Activated CD4-positive, alpha-beta T cell treated with anti-CD3 and anti-CD28 coated beads, Interleukin-2, Interleukin-6, amounts not matched to agents 100 ng/mL and 50 ng/mL, durations not matched to agents 16 hours and 8 hours (primary cell): ENCODE data around the gene HOXD9.
A peak's percentile ranks its signal among the peaks of the same experiment; 100 is the strongest.

Experiments used
- DNase-seq: peaks from one replicate; pipeline ENCODE4 v3.0.0-alpha.2; 2020

The HOXD9 gene

DNA sequence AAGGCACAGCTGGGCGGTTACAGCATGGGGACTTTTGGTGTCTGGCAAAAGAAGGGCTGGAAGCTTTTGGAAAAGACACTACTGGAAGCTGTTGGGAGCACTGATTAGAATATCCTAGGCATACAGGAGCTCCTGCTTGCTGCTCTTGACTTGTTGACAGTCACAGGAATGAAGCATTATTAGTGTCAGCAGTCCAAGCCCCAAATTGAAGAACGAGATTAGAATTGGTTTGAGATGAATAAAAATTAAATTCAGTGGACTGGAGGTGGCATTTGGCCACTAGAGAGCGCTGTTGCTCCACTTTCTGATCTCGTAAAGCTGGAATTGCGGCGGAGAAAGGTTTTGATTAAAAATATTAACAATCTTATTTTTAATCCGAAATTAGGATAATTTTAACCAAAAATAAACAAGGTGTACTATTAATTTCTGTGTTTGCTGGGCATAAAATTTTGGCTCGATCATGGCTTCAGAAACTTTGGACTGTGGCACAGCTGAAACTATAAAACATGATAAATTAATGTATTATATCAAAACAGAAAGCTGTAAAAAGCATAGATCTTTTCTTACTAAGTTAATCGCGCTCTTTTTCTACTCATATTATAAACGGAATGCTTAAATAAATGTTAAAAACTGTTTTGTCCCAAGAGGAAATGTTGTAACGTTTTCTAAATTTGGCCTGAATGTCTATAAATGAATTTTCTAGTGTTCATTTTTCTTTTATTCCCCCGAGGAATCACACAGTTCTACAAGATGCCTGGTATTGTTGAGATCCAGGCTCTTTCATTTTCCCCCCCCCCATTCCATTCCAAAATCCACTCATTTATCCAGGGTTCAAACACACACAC lies 4.6 kb downstream of the HOXD9 start:
- peak; percentile 56 for DNase-seq

DNA sequence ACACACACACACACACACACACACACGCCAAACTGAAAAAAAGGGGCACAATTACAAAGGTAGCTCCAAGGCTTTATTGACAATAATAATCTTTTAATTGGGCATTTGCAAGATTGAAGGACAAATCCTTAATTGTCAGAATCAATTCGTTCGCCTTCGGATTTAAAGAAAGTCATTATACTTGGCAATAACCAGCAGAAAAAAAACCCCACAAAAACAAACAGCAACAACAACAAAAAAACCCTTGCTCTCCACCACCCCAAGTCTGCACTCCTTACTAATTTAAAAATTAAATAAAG lies 5.2 kb downstream of the HOXD9 start:
- DNase-seq, result no peak

DNA sequence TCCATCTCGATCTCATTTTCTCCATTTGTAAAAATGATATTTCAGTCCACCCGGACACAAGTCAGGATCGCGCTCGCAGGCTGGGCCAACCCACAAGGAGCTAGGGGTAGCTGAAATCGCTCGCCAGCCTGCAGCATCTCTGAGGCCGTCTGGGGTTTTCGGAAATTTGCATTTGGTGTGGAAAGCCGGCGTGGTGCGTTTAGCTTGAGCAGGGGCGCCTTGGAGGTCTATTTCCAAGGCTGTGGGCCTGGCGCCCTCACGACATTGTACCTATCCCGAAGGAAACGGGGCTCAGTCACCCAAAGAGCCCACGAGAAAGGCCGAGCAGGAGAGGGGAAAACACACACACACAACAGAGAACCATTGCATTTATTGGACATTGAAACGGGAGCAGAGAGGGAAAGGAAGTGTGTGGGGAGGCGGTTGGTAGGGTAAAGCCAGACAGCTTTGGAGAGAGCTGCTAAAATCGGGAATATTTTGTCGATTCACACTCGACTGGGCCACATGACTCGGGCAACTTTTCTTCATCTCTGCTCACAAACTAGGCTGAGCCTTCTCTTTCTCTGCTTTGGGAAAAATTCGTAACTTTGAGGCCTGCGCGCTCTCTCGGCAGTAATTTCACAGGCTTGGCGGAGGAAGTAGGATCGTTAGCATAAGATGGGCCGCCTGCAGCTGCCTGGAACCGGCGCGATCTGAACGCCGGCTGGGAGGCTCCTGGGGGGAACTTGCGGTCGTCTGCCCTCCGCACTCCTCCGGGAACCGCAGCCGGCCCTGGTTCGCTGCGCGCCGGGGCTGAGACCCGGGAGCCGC lies 5.9 kb downstream of the HOXD9 start:
- DNase-seq, result no peak

DNA sequence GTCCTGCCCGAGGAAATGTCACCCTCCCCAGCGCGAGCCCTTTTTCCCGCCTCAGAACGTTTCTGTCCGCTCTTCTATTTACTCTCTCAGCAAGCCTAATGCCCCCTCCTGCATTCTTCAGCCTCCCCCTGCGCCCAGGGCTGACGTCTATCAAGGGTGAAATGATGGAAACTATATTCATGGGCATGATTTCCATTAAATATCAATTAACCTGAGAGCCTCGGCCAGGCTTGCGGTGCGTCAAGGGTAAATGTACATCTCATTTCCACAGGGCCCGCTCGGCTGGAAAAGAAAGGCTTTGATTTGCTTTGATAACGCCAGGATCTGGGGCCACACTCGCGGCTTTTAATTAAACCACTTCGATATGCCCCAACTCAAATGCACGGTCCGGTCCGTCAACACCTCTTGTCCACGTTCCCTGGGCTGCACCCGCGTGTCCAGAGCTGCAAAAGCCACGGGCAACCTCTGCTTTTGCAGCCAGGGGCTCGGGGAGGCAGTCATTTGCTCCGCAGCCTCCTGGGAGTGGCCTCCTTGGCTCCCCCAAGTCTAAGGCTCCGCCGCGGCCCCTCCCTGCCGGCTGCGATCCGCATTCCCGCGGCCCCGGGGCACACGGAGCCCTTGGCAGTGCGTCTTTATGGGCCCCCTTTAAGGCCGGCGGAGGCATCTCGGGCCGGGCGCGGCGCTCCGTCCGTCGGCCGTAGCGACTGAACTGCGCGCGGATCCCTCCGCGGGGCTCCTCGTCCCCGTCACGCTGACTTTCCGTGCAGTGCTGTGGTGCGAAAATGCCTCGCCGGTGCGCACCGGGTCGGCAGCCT lies 6.7 kb downstream of the HOXD9 start, which contains the start of gene HOXD8:
TSS of gene HOXD8 (plus strand) at position 724 of the 815 bp plus-strand sequence. CDS start 662 bp downstream, outside the sequence.
- no peak for DNase-seq

DNA sequence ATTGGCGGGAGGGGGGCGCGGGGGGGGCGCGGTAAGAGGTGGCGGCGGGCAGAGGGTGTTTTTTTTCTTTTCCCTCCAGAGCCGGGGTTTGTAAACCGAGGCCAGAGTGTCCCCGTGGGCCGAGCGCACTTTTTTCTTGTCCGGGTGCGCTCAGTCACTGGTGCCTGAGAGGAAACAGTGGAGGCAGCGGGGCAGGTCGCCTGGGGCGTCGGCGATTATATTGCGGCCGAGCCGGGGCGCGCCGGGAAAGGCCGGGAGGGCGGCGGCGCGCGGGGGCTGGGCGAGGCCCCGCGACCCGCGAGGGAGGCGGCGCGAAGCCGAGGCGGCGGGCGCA lies 7.3 kb downstream of the HOXD9 start:
- DNase-seq, result no peak

DNA sequence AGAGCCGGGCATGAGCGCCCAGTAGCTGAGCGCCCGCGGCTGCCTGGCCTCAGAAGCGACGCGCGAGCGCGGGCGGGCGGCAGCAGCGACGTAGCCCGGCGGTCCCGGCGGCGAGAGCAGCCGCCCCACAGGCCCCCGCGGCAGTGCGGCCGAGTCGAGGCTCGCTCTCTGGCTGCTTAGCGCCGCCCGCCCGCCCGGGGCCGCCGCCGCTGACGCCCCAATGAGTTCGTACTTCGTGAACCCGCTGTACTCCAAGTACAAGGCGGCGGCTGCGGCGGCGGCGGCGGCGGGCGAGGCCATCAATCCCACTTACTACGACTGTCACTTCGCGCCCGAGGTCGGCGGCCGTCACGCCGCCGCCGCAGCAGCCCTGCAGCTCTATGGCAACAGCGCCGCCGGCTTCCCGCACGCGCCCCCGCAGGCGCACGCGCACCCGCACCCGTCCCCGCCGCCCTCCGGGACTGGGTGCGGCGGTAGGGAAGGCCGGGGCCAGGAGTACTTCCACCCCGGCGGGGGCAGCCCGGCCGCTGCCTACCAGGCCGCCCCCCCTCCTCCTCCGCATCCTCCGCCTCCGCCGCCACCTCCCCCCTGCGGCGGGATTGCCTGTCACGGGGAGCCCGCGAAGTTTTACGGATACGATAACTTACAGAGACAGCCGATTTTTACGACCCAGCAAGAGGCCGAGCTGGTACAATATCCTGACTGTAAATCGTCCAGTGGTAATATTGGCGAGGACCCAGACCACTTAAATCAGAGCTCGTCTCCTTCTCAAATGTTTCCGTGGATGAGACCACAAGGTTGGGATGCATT lies 7.8 kb downstream of the HOXD9 start:
- DNase-seq, result peak; percentile 16

DNA sequence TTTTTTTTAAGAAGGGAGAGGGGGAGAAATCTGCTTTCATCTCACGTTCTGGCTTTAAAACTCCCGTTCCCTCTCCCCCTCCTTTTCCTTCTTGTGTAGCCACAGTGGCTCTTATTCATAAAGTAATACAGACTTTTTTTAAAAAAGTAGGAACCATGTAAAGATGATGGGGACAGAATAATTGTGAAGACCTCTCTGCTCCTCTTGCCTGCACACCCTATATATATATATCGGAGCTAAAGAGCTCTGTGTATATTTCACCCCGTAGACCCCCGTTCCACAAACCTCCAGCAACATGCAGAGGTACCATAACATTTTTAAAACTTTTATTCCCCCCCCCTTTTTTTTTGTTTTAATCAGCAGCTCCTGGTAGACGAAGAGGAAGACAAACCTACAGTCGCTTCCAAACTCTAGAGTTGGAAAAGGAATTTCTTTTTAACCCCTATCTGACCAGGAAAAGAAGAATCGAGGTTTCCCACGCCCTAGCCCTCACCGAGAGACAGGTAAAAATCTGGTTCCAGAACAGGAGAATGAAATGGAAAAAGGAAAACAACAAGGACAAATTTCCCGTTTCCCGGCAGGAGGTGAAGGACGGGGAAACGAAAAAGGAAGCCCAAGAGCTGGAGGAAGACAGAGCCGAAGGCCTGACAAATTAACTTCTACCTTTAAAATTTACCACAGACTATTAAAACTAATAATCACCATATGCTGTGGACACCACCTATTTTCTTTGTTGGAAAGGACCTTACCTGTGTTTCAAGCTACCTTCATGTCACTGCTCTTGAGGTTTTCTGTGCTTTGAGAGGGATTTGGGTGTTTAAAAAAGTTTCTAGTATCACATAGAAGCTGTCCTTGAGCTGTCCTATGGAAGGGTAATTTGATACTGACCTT lies 8.7 kb downstream of the HOXD9 start:
- DNase-seq, result no peak

DNA sequence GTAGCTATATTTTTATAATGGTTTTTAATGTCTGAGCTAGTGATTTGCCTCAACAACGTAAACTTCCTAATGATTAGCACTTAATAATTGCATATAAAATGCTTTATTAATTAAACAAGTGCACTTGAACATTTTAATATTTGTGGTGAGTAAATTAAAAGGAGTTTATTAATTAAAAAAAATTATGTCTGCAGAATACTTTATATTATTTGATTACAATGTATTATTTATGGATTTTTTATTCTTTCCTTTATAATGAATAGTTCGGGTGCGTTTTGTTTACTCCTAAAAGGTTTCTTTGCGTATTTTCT lies 9.3 kb downstream of the HOXD9 start:
- DNase-seq, result no peak

DNA sequence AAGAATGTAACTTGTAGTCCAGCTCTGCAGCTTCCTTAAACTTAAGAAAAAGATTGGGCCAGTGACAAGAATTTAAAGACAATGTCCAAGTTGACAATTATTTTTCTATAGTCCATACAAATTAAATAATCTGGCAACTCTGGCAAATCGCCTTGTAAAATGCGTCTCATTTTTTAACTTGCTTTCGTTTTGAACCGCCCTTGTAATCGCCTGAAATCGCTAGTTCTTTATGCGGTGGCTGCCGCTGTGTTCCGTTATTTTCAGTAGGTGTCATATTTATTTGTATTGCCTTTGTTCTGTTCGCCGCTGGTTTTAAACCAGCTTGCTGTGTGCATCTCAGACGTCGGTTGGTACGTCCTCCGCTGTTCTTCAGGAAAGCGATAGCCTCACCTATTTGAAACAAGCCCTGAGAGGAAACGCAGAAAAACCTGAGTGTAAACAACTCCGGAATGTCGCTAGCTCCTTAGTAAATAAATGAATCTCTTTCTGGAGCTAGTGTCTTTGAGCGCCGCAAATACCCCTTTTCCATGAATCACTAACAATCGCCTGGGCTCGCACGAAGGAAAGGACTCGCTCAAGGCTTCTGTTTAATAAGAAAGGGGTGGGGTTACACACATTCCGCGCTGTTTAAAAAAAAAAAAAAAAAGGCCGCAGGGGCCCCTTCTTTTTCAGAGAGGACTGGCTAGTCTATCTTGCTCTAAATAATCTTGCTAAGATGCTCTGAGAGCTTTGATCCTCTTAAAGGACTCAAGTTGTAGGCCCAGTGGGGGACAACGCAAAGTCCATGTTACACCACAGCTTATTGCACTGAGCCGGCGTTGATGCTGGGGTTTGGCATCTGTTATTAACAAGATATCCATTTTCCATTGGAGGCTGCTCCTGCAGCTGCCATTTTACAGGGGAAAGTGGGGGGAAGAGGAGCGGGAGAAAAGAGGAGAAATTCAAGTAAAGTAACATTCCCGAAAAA lies 10.0 kb downstream of the HOXD9 start:
- no peak for DNase-seq

DNA sequence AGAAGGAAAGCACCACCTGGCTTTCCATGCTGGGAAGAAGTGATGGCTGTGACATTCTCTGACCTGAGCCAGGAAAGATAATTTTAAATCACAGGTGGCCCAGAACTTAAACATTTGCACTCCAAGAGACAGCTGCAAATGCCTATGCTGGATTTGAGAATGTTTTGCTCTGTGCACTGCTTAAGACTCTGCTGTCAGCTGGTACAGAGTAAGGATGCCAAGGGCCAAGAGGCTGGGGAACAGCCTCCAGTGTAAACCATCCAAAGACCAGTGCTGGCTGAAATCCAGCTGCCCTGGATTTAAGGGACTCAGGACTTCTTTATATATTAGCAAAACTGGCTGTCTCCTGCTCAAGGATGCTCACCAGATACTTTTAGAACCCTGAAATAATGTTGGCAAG lies 10.9 kb downstream of the HOXD9 start:
- DNase-seq, result no peak

DNA sequence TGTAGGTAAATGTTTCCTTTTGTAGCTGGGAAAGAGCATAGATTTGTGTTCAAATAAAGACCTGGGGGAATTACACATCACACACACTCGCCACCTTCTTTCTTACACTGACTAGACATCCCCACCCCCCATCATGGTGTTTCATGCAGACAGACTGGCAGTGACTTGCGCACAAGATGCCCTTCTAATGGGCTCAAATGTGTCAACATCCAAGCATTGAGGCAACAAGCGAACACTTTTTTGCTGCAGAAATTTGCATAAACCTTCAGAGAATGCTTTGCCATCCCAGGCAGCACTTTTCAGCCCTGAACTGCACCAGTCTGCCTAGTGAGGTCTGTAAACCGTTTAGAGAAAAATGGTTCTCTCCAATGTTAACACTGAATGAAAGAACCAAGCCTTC lies 11.5 kb downstream of the HOXD9 start:
- no peak for DNase-seq

DNA sequence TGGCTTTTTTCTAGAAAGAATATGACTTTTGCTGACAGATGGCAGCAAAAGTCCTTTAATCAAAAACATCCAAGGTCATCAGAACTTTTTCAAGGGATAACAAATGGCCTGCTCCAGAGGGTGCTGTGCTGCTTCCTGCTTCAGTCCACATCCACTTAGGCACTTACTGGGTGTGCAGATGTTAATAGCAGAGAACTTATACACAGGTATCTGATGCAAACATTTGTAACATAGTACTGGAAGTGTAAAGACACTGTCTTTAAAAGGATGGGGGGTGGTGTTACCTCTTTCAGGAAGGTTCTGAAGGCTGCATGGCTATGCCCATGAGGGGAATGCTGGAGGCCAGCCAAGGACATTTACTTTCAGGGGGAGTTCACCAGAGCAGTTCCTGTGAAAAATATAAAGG lies 12.5 kb downstream of the HOXD9 start:
- DNase-seq, result no peak

DNA sequence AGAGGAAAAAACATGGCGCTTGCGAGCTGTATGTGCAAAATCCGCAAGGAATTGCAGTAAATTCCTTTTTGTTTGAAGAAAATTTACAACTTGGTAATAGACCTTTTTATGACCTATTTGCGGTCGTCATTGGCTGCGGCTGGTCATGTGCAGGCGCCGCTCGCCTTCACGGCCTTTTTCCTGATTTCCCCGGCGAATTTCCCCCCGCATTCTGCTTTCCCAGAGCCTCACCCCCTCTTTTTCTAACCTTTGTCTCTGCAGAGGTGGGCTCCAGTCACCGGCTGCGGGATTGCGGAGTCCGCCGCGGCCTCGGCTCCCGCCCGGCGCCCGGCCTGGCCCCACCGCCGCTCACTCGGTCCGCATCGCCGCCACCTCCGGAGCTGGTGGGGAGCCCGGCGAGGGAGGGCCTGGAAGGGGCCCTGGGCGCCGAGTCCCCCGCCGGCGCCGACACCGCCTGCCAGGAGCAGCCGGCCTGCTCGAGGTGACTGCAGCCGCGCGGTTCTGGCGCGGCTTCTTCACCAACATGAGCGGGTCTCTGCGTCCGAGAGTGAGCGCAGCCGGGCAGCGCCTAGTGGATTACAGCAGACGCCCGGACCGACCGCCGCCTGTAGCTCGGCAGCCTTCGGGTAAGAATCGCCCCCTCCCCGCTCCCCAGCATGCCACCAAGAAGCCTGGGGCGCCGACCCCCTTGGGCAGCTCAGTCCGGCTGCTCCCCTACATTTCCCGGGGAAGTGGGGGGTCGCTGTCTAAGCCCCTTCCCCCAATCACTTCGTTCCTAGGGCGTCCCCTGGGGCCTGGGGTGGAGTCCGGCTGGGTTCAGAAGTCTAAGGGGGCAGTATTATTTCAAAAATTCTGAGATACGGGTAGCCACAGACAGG lies 14.1 kb downstream of the HOXD9 start:
- DNase-seq, result no peak

DNA sequence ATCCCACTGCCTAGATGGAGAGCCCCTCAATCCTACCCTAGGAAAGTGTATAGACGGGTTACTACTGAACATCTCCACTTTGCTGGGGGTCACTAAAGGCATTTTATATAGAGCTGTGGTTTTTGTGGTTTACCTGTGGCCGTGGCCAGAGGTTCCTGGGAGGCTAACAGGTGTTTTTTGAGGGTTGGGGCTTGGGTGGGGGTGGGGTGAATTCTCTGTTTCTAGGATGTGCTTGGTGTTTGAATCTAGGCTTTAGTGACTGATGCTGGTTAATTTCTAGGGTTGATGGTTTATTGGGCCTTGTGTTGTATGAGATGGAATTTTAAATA lies 14.7 kb downstream of the HOXD9 start:
- no peak for DNase-seq

DNA sequence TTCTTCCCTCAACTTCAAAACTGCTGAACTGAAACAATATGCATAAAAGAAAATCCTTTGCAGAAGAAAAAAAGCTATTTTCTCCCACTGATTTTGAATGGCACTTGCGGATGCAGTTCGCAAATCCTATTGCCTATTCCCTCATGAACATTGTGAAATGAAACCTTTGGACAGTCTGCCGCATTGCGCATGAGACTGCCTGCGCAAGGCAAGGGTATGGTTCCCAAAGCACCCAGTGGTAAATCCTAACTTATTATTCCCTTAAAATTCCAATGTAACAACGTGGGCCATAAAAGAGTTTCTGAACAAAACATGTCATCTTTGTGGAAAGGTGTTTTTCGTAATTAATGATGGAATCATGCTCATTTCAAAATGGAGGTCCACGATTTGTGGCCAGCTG lies 15.4 kb downstream of the HOXD9 start:
- no peak for DNase-seq

DNA sequence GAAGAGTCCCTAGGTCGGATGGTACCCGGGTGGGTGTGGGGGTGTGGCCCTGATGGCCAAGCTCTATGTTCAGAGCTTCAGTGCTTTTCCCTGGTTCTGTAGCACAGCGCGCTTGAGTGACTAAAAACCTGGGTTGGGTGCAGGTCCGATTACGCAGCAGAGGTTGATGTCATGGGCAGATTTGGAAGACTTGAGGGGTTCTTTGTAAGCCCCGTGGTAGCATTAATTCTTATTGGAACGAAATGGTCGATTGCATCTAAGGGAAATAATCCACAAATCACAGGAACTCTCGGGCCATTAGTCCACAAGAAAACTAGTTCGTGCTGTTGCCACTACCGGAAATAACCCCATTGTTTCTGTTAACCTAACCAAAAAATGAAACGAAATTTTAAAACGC lies 16.0 kb downstream of the HOXD9 start:
- DNase-seq, result no peak

DNA sequence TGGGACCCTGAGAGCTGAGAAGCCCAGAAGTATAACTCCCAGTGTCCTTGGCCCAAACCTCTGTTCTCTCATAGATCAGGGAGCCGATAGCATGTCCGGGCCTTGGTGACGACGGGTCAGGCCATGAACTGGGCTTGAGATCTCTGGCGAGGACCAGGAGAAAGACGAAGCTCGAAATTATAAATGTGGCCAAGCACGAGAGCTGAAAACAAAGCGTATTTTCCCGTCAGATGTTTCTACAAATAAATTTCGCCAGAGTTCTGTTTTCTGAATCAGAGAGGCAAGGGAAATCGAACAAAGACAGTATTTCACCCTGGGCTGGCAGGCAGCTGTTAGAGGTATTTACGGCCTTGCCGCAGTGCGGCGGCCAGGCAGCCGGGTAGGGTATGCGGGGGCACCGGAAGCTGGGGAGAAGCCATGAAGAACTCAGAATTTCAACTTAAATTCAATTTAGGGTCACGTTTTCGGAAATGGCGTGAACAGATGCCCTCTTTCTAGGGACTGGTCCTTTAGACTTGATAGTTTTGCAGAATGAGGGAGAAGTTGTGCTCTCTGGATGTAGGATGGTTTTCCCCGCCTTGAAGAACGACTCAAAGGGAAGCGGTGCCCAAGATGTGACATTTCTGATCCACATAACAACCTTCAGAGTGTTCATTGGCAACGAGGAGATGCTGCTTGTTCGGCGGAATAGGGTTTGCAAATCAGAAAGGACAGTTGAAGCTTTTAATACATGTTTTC lies 16.6 kb downstream of the HOXD9 start:
- DNase-seq, result no peak

DNA sequence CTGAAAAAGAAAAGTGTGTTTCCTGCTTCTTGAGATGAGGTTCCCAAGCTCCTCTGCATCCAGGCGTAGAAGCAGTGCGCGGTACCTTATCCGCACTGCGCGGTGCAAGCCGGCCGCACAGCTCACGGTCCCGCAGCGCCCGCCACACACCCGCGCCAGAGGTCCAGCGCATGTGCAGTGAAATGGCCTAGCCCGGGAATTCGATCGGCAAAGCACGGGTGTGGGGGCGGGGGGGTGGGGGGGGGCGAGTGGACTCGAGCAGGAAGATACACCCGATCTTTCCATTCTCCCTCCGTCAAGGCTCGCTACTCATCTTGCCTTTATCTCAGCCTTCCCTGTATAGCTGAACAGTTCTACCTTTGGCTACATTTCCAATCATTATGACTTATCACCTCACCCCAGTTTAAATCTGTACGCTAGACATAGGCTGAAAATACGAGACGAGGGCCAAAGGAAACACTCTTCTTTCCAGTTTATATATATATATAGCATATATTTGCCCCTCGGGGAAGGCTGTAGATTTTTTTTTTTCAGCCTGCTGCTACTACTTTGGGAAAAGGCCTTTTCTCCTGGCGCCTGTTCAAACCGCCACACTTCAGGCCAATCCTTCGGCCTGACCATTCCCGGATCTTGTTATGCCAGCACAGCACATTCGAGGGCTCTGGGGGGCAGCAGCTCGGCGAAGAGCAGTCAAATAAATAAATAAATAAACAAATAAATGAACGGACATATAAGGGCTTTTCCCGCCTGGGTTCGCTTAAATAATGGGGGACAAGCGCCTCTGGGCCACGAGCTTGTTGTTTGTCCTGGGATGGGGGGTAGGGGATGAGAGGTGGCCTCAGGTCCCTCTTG lies 17.4 kb downstream of the HOXD9 start:
- DNase-seq, result no peak
